Osteocyte (in vitro differentiated cells): ENCODE data around the gene AGRN. TPM values are rescaled to one million over a fixed set of nuclear protein-coding genes. Genes with fewer than 3 reads are reported as not detected.
"Not testable (repeated sequence)": the region's sequence is repeated elsewhere in the genome, so short reads cannot be mapped to it uniquely, and the experiment has no call there.

ENCODE experiments used
- DNase-seq: peaks from one replicate; pipeline ENCODE4 v3.0.0; 2021; ENCODE audit warnings: mixed read lengths; ENCODE audit not compliant: unreplicated experiment; ENCODE audit errors: extremely low spot score
- H3K27ac Mint-ChIP-seq: one replicate; pipeline ENCODE4 v1.8.0; 2021; ENCODE audit warnings: mild to moderate bottlenecking, mixed read lengths; ENCODE audit not compliant: unreplicated experiment
- H3K27me3 Mint-ChIP-seq: one replicate; pipeline ENCODE4 v1.8.0; 2021; ENCODE audit warnings: mixed read lengths; ENCODE audit not compliant: unreplicated experiment
- H3K36me3 Mint-ChIP-seq: one replicate; pipeline ENCODE4 v1.8.0; 2021; ENCODE audit warnings: mixed read lengths; ENCODE audit not compliant: unreplicated experiment
- H3K4me1 Mint-ChIP-seq: one replicate; pipeline ENCODE4 v1.8.0; 2021; ENCODE audit warnings: mixed read lengths; ENCODE audit not compliant: unreplicated experiment
- H3K4me3 Mint-ChIP-seq: one replicate; pipeline ENCODE4 v1.8.0; 2021; ENCODE audit warnings: mild to moderate bottlenecking, moderate library complexity, mixed read lengths; ENCODE audit not compliant: unreplicated experiment
- H3K9me3 Mint-ChIP-seq: one replicate; pipeline ENCODE4 v1.8.0; 2021; ENCODE audit warnings: mixed read lengths; ENCODE audit not compliant: unreplicated experiment
- CTCF ChIP-seq: fragments of 200-600 bp; sonication (generic); IDR thresholded peaks from 2 replicates; pipeline ENCODE4 v1.5.0; 2021; ENCODE audit warnings: antibody characterized with exemption, mild to moderate bottlenecking, moderate library complexity
- total RNA-seq: library from RNA; stranded (reverse); gene quantifications from 2 replicates; pipeline ENCODE4 v1.2.1, GENCODE V29; 2021

AGRN gene
- total RNA-seq, 1 donor from 2014 or later = 191 TPM

GRCh38 chr1:1025730-1026129, 5.8 kb downstream of the AGRN start:
- H3K27me3 Mint-ChIP-seq = no peaks in the 10 kb centered on the region
- DNase-seq = no peak
- no peak overlapping the region for H3K4me3 Mint-ChIP-seq
- no peak for TF ChIP-seq CTCF
- peaks cover 42% of the 10 kb centered on the region for H3K4me1 Mint-ChIP-seq
- H3K27ac Mint-ChIP-seq = no peak overlapping the region
- no peaks in the 10 kb centered on the region for H3K9me3 Mint-ChIP-seq
- H3K36me3 Mint-ChIP-seq = no peaks in the 10 kb centered on the region

- no peak overlapping the region for H3K4me3 Mint-ChIP-seq
- H3K9me3 Mint-ChIP-seq = no peaks in the 10 kb centered on the region
- no peaks in the 10 kb centered on the region for H3K36me3 Mint-ChIP-seq
- no peak overlapping the region for H3K27ac Mint-ChIP-seq
- H3K4me1 Mint-ChIP-seq = peaks cover 35% of the 10 kb centered on the region
- no peak for TF ChIP-seq CTCF
- H3K27me3 Mint-ChIP-seq = no peaks in the 10 kb centered on the region
- no peak for DNase-seq
Measured at GRCh38 chr1:1026599-1027413, 6.9 kb downstream of the AGRN start.

- Mint-ChIP-seq H3K4me1 (peaks cover 35% of the 10 kb centered on the region), H3K36me3 (no peaks in the 10 kb centered on the region), H3K4me3 (no peak overlapping the region), H3K27ac (no peak overlapping the region), H3K27me3 (no peaks in the 10 kb centered on the region), H3K9me3 (no peaks in the 10 kb centered on the region)
- TF ChIP-seq CTCF = no peak
- DNase-seq = no peak
Measured at GRCh38 chr1:1027791-1028190, 7.9 kb downstream of the AGRN start.

GRCh38 chr1:1030867-1031658, 11.1 kb downstream of the AGRN start:
- peaks cover 18% of the 10 kb centered on the region for H3K4me1 Mint-ChIP-seq
- not testable (repeated sequence) for DNase-seq, H3K27me3 Mint-ChIP-seq, H3K4me3 Mint-ChIP-seq, H3K36me3 Mint-ChIP-seq, H3K27ac Mint-ChIP-seq, H3K9me3 Mint-ChIP-seq

- Mint-ChIP-seq H3K36me3 (peaks cover 6% of the 10 kb centered on the region), H3K4me3 (peak overlapping the region; percentile 66), H3K27ac (no peak overlapping the region), H3K4me1 (peaks cover 14% of the 10 kb centered on the region), H3K27me3 (no peaks in the 10 kb centered on the region), H3K9me3 (no peaks in the 10 kb centered on the region)
- TF ChIP-seq CTCF = no peak
- no peak for DNase-seq
Measured at GRCh38 chr1:1031659-1032235, 11.8 kb downstream of the AGRN start.
